ENCODE results near the gene RGS16. TPM values are rescaled to one million over a fixed set of nuclear protein-coding genes. Genes with fewer than 3 reads are reported as not detected.

The RGS16 gene
- total and polyA plus RNA-seq, 2 of the 13 experiments (the other 11 are each of a cell fraction or from before 2014, with no cell fraction given) = not detected

- TF ChIP-seq HINFP (CRISPR knock-in tag; IDR thresholded peaks at IDR 0.05; ENCODE audit: low read depth) = no peak
- no peak for TF ChIP-seq HNRNPH1 (optimal IDR thresholded peaks at IDR 0.05; ENCODE audit: low read depth, low read length)
- no peak for TF ChIP-seq FIP1L1 (IDR thresholded peaks at IDR 0.05; ENCODE audit: borderline replicate concordance, insufficient read depth, low read depth, low read length)
- TF ChIP-seq, protein P1, sequence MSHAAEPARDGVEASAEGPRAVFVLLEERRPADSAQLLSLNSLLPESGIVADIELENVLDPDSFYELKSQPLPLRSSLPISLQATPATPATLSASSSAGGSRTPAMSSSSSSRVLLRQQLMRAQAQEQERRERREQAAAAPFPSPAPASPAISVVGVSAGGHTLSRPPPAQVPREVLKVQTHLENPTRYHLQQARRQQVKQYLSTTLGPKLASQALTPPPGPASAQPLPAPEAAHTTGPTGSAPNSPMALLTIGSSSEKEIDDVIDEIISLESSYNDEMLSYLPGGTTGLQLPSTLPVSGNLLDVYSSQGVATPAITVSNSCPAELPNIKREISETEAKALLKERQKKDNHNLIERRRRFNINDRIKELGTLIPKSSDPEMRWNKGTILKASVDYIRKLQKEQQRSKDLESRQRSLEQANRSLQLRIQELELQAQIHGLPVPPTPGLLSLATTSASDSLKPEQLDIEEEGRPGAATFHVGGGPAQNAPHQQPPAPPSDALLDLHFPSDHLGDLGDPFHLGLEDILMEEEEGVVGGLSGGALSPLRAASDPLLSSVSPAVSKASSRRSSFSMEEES (CRISPR knock-in tag; IDR thresholded peaks at IDR 0.05) = no peak
- no peak for TF ChIP-seq IRF9 (CRISPR knock-in tag; IDR thresholded peaks at IDR 0.05; ENCODE audit: borderline replicate concordance)
Measured at GRCh38 chr1:182561456-182561855, 42.7 kb downstream of the RGS16 start (continued).

DNA sequence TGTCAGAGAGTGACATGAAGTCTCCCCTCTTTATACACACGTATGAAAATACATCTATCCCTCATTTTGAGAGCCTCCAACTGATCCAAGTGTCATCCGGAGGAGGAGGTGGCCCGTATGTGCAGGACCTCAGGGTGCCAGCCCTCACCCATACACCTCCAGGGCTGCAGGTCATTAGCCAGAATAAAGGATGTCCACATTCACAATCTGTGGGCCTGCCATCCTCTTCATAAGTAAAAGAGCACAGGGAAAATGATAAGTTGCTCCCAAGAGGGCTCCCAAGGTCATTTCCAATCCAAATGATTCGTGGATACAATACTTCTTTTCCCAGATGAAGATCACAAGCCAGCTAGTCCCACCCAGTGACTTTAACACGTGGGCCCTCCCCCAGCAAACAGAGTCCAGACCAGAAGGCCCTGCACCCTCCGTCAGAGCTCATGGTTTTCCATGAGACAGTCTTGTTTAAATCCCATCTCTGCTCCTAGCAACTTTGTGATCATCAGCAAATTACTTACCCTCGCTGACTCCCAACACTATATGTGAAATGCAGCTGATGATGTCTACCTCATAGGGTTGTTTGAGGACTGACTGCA lies 43.7 kb downstream of the RGS16 start:
- H3K9ac ChIP-seq (ENCODE audit: insufficient read depth, low read depth, low read length) = no peak overlapping the region
- no peak overlapping the region for H3K27ac ChIP-seq (ENCODE audit: extremely low read length, insufficient read depth, low read length)
- H3K9me3 ChIP-seq (ENCODE audit: low read length) = no peaks in the 10 kb centered on the region
- ATAC-seq = no peak
- no peak for DNase-seq (ENCODE audit: low spot score)
- no peak overlapping the region for H3K4me2 ChIP-seq (ENCODE audit: low read depth, low read length)
- no peak overlapping the region for H2AFZ ChIP-seq (ENCODE audit: low read length)
- H3K27me3 ChIP-seq (ENCODE audit: control insufficient read depth in 1 of 2, insufficient read depth in 2 of 2, low read length in 2 of 2) = no peaks in the 10 kb centered on the region; a peak in 1 of 5 replicates
- BruUV-seq (replicated peaks) = no TSS peak
- WGBS (ENCODE audit: low lambda C conversion rate) = 4% methylated on average over 4 of the region's 7 CpGs
- no peaks in the 10 kb centered on the region for H4K20me1 ChIP-seq (ENCODE audit: insufficient read depth, low read length)
- H3K79me2 ChIP-seq (ENCODE audit: insufficient read depth, low read length) = no peaks in the 10 kb centered on the region
- intact Hi-C loops (cut with micrococcal nuclease; ENCODE audit: unreplicated experiment) (no loop called here), in situ Hi-C loops (cut with HindIII; ENCODE audit: extremely low pct_ligation_motif_present, low pct_unique_long_range_greater_than_20kb) (no loop called here)
- no peaks in the 10 kb centered on the region for H3K4me1 ChIP-seq (ENCODE audit: insufficient read depth, low read length)
- no peaks in the 10 kb centered on the region for H3K36me3 ChIP-seq (replicated peaks in 1 of 2; ENCODE audit: control insufficient read depth in 1 of 2, insufficient read depth in 2 of 2, low read length in 2 of 2)
- CTCF ChIA-PET (ENCODE audit: low intra/inter-chr PET ratio, low total read pairs) = no interaction called here
- no peak overlapping the region for H3K4me3 ChIP-seq (replicated peaks in 1 of 3; ENCODE audit: insufficient read depth in 1 of 3, low read depth in 2 of 3, low read length in 3 of 3)
- POLR2A ChIA-PET = no interaction called here
- no peak for FAIRE-seq
- no peak for TF ChIP-seq ZSCAN31 (CRISPR knock-in tag; IDR thresholded peaks at IDR 0.05; ENCODE audit: low read depth)
- TF ChIP-seq, protein P2, sequence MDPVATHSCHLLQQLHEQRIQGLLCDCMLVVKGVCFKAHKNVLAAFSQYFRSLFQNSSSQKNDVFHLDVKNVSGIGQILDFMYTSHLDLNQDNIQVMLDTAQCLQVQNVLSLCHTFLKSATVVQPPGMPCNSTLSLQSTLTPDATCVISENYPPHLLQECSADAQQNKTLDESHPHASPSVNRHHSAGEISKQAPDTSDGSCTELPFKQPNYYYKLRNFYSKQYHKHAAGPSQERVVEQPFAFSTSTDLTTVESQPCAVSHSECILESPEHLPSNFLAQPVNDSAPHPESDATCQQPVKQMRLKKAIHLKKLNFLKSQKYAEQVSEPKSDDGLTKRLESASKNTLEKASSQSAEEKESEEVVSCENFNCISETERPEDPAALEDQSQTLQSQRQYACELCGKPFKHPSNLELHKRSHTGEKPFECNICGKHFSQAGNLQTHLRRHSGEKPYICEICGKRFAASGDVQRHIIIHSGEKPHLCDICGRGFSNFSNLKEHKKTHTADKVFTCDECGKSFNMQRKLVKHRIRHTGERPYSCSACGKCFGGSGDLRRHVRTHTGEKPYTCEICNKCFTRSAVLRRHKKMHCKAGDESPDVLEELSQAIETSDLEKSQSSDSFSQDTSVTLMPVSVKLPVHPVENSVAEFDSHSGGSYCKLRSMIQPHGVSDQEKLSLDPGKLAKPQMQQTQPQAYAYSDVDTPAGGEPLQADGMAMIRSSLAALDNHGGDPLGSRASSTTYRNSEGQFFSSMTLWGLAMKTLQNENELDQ (CRISPR knock-in tag; IDR thresholded peaks at IDR 0.05; ENCODE audit: borderline replicate concordance) = no peak
- no peak for TF ChIP-seq MBD4 (IDR thresholded peaks at IDR 0.05; ENCODE audit: borderline replicate concordance, low read length)
- TF ChIP-seq NCOA1 (CRISPR knock-in tag; IDR thresholded peaks at IDR 0.05) = no peak
- TF ChIP-seq ZNF124 (CRISPR knock-in tag; IDR thresholded peaks at IDR 0.05) = no peak
- TF ChIP-seq CHD2 (IDR thresholded peaks at IDR 0.05; ENCODE audit: low read depth, low read length) = no peak
- TF ChIP-seq ZNF605 (CRISPR knock-in tag; IDR thresholded peaks at IDR 0.05) = no peak
- no peak for TF ChIP-seq NR0B2 (CRISPR knock-in tag; IDR thresholded peaks at IDR 0.05)
- TF ChIP-seq POLR2A (IDR thresholded peaks at IDR 0.05; ENCODE audit: insufficient read depth in 1 of 2, low read depth in 2 of 2, low read length in 2 of 2) = no peak
- TF ChIP-seq MNT (IDR thresholded peaks at IDR 0.05) = no peak
